DOHH2 (cell line): ENCODE data around the gene IGF1R.

Experiments
- EZH2phosphoT487 ChIP-seq: fragments of 200-600 bp; sonication (generic); IDR thresholded peaks from 2 replicates; pipeline ENCODE4 v1.6.1; 2017; ENCODE audit warnings: borderline replicate concordance, mild to moderate bottlenecking, antibody characterized with exemption, low read length, moderate library complexity, mixed read lengths
- TF ChIP-seq, protein P1 (sequence below): fragments of 200-600 bp; sonication (generic); IDR thresholded peaks from one replicate; pipeline ENCODE4 v1.5.1; 2014; ENCODE audit warnings: antibody characterized with exemption, mild to moderate bottlenecking, low read depth, low read length; ENCODE audit not compliant: poor library complexity, severe bottlenecking

- TF ChIP-seq, protein P1, sequence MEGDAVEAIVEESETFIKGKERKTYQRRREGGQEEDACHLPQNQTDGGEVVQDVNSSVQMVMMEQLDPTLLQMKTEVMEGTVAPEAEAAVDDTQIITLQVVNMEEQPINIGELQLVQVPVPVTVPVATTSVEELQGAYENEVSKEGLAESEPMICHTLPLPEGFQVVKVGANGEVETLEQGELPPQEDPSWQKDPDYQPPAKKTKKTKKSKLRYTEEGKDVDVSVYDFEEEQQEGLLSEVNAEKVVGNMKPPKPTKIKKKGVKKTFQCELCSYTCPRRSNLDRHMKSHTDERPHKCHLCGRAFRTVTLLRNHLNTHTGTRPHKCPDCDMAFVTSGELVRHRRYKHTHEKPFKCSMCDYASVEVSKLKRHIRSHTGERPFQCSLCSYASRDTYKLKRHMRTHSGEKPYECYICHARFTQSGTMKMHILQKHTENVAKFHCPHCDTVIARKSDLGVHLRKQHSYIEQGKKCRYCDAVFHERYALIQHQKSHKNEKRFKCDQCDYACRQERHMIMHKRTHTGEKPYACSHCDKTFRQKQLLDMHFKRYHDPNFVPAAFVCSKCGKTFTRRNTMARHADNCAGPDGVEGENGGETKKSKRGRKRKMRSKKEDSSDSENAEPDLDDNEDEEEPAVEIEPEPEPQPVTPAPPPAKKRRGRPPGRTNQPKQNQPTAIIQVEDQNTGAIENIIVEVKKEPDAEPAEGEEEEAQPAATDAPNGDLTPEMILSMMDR: no peak
- TF ChIP-seq EZH2phosphoT487: no peak
Measured at GRCh38 chr15:98855815-98856531, 207.6 kb downstream of the IGF1R start.
